Parathyroid adenoma (tissue), 2 donors: ENCODE results near the gene PLPPR3.
A peak's percentile ranks its signal among the peaks of the same experiment; 100 is the strongest.

Experiments used
- H2AFZ ChIP-seq: fragments of 300-600 bp; sonication (generic); one replicate; pipeline ENCODE4 v1.7.0; 2017; ENCODE audit warnings: antibody characterized with exemption, mild to moderate bottlenecking
- H3K27ac ChIP-seq: fragments of 300-600 bp; sonication (generic); one replicate; pipeline ENCODE4 v1.7.0; 2017
- H3K27me3 ChIP-seq: fragments of 300-600 bp; sonication (generic); one replicate; pipeline ENCODE4 v1.7.0; 2017; ENCODE audit warnings: low read length; ENCODE audit not compliant: control insufficient read depth, insufficient read depth
- H3K36me3 ChIP-seq: fragments of 300-600 bp; sonication (generic); one replicate; pipeline ENCODE4 v1.7.0; 2017; ENCODE audit warnings: low read length; ENCODE audit not compliant: control insufficient read depth, insufficient read depth
- H3K4me1 ChIP-seq: fragments of 300-600 bp; sonication (generic); one replicate; pipeline ENCODE4 v1.7.0; 2017; ENCODE audit warnings: control low read depth
- H3K4me2 ChIP-seq: fragments of 300-600 bp; sonication (generic); one replicate; pipeline ENCODE4 v1.7.0; 2017; ENCODE audit warnings: low read length
- H3K4me3 ChIP-seq: fragments of 300-600 bp; sonication (generic); one replicate; pipeline ENCODE4 v1.7.0; 2017; ENCODE audit warnings: low read depth, low read length
- H3K79me2 ChIP-seq: fragments of 300-600 bp; sonication (generic); one replicate; pipeline ENCODE4 v1.7.0; 2017; ENCODE audit warnings: control low read depth
- H3K9ac ChIP-seq: fragments of 300-600 bp; sonication (generic); one replicate; pipeline ENCODE4 v1.7.0; 2017; ENCODE audit warnings: mild to moderate bottlenecking
- H3K9me3 ChIP-seq: fragments of 300-600 bp; sonication (generic); one replicate; pipeline ENCODE4 v1.7.0; 2017; ENCODE audit warnings: low read length; ENCODE audit not compliant: control insufficient read depth
- TF ChIP-seq, protein P1 (sequence below): fragments of 300-600 bp; sonication (generic); IDR thresholded peaks from one replicate; pipeline ENCODE4 v1.7.0; 2017; ENCODE audit warnings: antibody characterized with exemption, mild to moderate bottlenecking
- donor health status: primary hyperparathyroidism.

Gene PLPPR3

DNA sequence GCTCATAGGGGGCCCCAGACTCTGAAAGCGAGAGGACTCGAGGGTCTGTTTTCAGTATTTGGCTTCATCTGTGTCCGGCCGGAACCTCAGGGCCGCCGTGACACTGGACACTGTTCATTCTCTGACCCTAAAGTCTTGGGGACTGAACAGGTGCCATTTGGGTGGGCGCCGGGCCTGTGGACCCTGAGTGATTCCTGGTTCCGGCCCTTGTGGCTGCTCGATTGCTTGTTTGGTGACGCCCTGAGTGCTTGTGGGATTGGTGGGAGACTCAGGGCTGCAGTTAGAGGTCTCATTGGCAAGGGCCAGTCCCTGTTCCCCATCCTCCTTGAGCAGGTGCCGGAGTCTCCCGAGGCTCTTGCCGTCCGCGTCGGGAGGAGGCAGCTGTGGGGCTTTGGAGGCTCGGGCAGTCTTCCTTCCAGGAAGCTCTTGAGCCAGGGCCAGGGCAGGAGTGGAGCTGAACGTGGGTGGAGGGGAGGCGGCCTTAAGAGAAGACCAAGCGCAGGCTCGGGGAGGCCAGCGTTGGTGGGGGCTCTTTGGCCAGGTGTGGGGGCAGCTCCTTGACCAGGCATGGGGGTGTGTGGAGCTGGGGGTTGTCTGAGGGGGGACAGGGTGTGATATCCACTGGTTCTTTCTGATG is 19.8 kb downstream of the PLPPR3 start:
- Histone ChIP-seq H3K4me3 (peak overlapping the region; percentile 51), H3K4me1 (peaks cover 39% of the 10 kb centered on the region), H3K27me3 (no peaks in the 10 kb centered on the region), H3K36me3 (no peaks in the 10 kb centered on the region), H3K9me3 (no peaks in the 10 kb centered on the region), H3K9ac (no peak overlapping the region), H3K27ac (peak overlapping the region; percentile 96), H3K4me2 (peak overlapping the region; percentile 75), H2AFZ (no peak overlapping the region), H3K79me2 (peaks cover 75% of the 10 kb centered on the region)
- TF ChIP-seq, protein P1, sequence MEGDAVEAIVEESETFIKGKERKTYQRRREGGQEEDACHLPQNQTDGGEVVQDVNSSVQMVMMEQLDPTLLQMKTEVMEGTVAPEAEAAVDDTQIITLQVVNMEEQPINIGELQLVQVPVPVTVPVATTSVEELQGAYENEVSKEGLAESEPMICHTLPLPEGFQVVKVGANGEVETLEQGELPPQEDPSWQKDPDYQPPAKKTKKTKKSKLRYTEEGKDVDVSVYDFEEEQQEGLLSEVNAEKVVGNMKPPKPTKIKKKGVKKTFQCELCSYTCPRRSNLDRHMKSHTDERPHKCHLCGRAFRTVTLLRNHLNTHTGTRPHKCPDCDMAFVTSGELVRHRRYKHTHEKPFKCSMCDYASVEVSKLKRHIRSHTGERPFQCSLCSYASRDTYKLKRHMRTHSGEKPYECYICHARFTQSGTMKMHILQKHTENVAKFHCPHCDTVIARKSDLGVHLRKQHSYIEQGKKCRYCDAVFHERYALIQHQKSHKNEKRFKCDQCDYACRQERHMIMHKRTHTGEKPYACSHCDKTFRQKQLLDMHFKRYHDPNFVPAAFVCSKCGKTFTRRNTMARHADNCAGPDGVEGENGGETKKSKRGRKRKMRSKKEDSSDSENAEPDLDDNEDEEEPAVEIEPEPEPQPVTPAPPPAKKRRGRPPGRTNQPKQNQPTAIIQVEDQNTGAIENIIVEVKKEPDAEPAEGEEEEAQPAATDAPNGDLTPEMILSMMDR: no peak

DNA sequence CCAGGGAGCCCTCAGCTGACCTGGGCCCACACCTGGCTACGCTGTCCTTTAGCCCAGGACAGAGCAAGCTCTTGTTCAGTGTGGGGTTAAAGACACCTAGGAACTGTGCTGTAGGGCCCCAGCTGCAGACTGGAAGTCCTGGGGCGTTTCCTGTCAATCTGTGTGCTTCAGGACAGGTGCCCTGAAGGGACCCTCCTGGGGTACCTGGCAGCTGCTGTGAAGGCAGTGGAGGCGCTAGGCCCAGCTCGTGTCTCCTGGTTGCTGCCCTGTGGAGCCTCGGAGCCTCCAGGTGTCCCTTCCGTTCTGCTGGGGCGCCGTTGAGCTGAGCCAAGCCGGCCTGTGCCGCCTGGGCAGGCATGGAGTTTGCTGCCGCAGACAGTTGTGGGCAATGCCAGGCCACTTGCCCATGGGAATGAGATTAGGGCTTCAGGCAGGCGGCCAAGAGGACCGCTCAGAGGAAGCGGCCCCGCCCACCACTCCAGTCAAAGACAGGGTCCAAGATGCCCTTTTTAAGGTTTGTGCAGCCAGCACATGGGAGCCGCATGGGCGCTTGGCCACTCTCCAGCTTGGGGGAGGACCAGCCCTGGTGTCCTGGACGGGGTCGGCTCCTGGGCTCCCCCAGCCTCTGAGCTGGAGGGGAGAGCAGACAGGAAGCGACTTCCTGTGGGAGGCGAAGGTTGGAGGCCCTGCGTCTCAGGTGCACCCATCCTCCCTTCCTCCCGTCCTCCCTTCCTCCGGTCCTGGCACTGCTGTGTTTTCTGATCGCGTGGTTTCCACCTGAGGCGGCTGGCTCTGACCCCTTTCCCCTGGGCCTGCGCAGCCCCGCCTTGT is 20.5 kb downstream of the PLPPR3 start:
- Histone ChIP-seq H2AFZ (no peak overlapping the region), H3K27ac (peak overlapping the region; percentile 96), H3K36me3 (no peaks in the 10 kb centered on the region), H3K9ac (no peak overlapping the region), H3K9me3 (no peaks in the 10 kb centered on the region), H3K4me3 (peak overlapping the region; percentile 51), H3K4me2 (peak overlapping the region; percentile 75), H3K27me3 (no peaks in the 10 kb centered on the region), H3K4me1 (peaks cover 39% of the 10 kb centered on the region), H3K79me2 (peaks cover 68% of the 10 kb centered on the region)
- TF ChIP-seq, protein P1: no peak

DNA sequence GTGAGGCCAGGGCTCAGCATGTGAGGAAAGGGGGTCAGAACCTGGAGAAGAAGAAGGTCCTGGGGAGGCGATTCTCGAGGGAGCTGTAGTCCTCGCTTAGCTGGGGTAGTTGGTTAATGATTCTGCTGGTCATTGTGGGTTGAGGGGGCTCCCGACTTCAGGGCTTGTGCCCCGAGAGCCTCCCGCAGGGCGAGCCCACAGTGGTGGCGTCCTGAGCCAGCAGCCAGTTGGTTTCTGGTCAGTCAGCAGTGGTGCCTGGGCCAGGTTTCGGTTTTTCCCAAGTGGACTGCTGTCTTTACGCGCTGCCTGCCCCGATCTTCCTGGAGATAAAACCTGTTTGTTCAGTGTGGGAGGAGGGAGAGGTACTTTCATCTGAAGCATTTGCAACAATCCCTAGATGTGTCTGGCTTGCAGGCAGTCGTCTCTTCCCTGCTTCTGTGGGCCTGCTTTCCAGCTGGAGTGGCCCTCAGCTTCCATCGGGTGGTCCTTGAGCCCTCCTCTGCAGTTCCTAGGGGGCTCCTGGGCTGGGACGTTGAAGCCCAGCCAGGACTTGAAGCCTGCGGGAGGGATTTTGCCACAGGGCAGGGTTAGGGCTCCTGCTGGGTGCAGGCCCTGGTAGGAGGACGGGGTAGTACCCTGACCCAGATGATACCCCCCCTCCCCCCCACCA is 21.3 kb downstream of the PLPPR3 start:
- peaks cover 63% of the 10 kb centered on the region for H3K79me2 ChIP-seq
- peak overlapping the region; percentile 75 for H3K4me2 ChIP-seq
- H3K4me1 ChIP-seq: peaks cover 39% of the 10 kb centered on the region
- H3K9ac ChIP-seq: peak overlapping the region; percentile 49
- no peaks in the 10 kb centered on the region for H3K27me3 ChIP-seq
- no peaks in the 10 kb centered on the region for H3K9me3 ChIP-seq
- H3K27ac ChIP-seq: peak overlapping the region; percentile 96
- H3K4me3 ChIP-seq: peak overlapping the region; percentile 51
- no peak overlapping the region for H2AFZ ChIP-seq
- no peaks in the 10 kb centered on the region for H3K36me3 ChIP-seq
- TF ChIP-seq, protein P1: no peak

DNA sequence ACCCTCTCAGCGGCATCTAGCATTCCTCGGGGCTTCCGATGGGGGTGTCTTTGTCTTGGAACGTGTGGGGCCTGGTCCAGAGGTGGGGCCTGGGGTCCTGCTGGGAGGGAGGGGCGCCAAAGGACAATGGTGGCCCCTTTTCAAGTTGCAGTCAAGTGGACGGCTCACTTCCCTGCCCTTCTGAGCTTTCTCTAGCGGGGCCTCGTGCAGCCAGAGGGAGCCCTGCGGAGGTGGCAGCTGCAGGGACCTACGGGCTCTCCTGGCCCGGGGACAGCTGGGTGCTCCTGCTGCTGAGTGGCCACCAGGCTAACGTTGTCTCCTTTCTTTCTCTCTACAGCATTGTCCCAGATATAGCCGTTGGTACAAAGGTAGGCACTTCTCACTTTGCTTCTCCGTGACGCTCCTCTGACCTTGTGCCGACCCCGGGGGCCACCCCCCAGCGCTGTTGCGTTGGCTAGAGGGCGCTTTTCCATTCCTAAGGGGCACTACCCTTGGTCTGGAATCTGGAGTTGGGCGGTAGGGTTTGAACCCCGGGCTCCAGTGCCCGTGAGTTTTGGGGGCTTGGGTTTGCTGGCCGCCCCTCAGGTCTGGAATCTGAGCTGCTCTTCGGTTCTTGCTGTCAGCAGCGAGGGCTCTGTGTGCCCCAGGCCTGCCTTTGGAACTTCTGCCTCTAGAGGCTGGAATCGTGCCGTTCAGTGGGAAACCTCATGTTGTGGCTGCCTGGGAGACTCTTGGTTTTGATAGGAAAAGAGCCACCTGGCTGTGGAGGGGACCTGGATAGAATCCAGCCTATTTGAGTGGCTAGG is 22.5 kb downstream of the PLPPR3 start:
- Histone ChIP-seq H3K36me3 (no peaks in the 10 kb centered on the region), H3K4me2 (peak overlapping the region; percentile 75), H3K27ac (peak overlapping the region; percentile 96), H3K9ac (peak overlapping the region; percentile 34), H2AFZ (no peak overlapping the region), H3K9me3 (no peaks in the 10 kb centered on the region), H3K4me3 (peak overlapping the region; percentile 72), H3K4me1 (peaks cover 39% of the 10 kb centered on the region), H3K79me2 (peaks cover 50% of the 10 kb centered on the region), H3K27me3 (no peaks in the 10 kb centered on the region)
- TF ChIP-seq, protein P1: no peak
